Measurements from ENCODE around the gene ATF5.
A peak's percentile ranks its signal among the peaks of the same experiment; 100 is the strongest.

ATF5 gene

GRCh38 chr19:49925486-49925885 is 3.5 kb upstream of the ATF5 start:
- Mint-ChIP-seq H3K9me3 (no peaks in the 10 kb centered on the region), H3K36me3 (peaks cover 100% of the 10 kb centered on the region), H3K27ac (no peak overlapping the region), H3K4me1 (peaks cover 86% of the 10 kb centered on the region), H3K4me3 (no peak overlapping the region)
- ATAC-seq: no peak
- DNase-seq (ENCODE audit: low spot score in 2 of 2): no peak

- peaks cover 100% of the 10 kb centered on the region for H3K36me3 Mint-ChIP-seq
- no peak overlapping the region for H3K27ac Mint-ChIP-seq
- H3K4me3 Mint-ChIP-seq: peak overlapping the region; percentile 93
- peaks cover 86% of the 10 kb centered on the region for H3K4me1 Mint-ChIP-seq
- DNase-seq (ENCODE audit: low spot score in 2 of 2): no peak
- no peaks in the 10 kb centered on the region for H3K9me3 Mint-ChIP-seq
- no peak for ATAC-seq
Observed at GRCh38 chr19:49926515-49926914, 2.5 kb upstream of the ATF5 start.

- Mint-ChIP-seq H3K4me3 (peak overlapping the region; percentile 93), H3K9me3 (no peaks in the 10 kb centered on the region), H3K4me1 (peaks cover 86% of the 10 kb centered on the region), H3K36me3 (peaks cover 100% of the 10 kb centered on the region), H3K27ac (peak overlapping the region; percentile 97)
- no peak for ATAC-seq
- DNase-seq (ENCODE audit: low spot score in 2 of 2): no peak
Observed at GRCh38 chr19:49927526-49928264, 1.3 kb upstream of the ATF5 start.

- Mint-ChIP-seq H3K36me3 (peaks cover 99% of the 10 kb centered on the region), H3K9me3 (no peaks in the 10 kb centered on the region), H3K4me3 (peak overlapping the region; percentile 93), H3K27ac (peak overlapping the region; percentile 97), H3K4me1 (peaks cover 78% of the 10 kb centered on the region)
- peak; percentile 72 to 98 for DNase-seq (ENCODE audit: low spot score in 2 of 2)
- ATAC-seq: peak; percentile 88
Observed at GRCh38 chr19:49929611-49930482, 842 bp downstream of the ATF5 start.

GRCh38 chr19:49930483-49931011 is 1.5 kb downstream of the ATF5 start:
- H3K4me3 Mint-ChIP-seq: peak overlapping the region; percentile 93
- H3K4me1 Mint-ChIP-seq: peaks cover 74% of the 10 kb centered on the region
- H3K36me3 Mint-ChIP-seq: peaks cover 93% of the 10 kb centered on the region
- no peak for DNase-seq (ENCODE audit: low spot score in 2 of 2)
- no peak for ATAC-seq
- no peaks in the 10 kb centered on the region for H3K9me3 Mint-ChIP-seq
- H3K27ac Mint-ChIP-seq: peak overlapping the region; percentile 97

GRCh38 chr19:49931293-49932040 is 2.5 kb downstream of the ATF5 start:
- peaks cover 84% of the 10 kb centered on the region for H3K36me3 Mint-ChIP-seq
- no peaks in the 10 kb centered on the region for H3K9me3 Mint-ChIP-seq
- peaks cover 74% of the 10 kb centered on the region for H3K4me1 Mint-ChIP-seq
- peak overlapping the region; percentile 93 for H3K4me3 Mint-ChIP-seq
- DNase-seq (ENCODE audit: low spot score in 2 of 2) (no peak), ATAC-seq (no peak)
- H3K27ac Mint-ChIP-seq: peak overlapping the region; percentile 97

GRCh38 chr19:49932041-49932451 is 3.0 kb downstream of the ATF5 start:
- Mint-ChIP-seq H3K36me3 (peaks cover 78% of the 10 kb centered on the region), H3K9me3 (no peaks in the 10 kb centered on the region), H3K4me1 (peaks cover 70% of the 10 kb centered on the region), H3K27ac (peak overlapping the region; percentile 97), H3K4me3 (peak overlapping the region; percentile 93)
- ATAC-seq: no peak
- DNase-seq (ENCODE audit: low spot score in 2 of 2): no peak

GRCh38 chr19:49932731-49933131 is 3.7 kb downstream of the ATF5 start:
- peaks cover 71% of the 10 kb centered on the region for H3K36me3 Mint-ChIP-seq
- H3K27ac Mint-ChIP-seq: peak overlapping the region; percentile 97

GRCh38 chr19:49933643-49934042 is 4.6 kb downstream of the ATF5 start:
- Mint-ChIP-seq H3K9me3 (no peaks in the 10 kb centered on the region), H3K4me1 (peaks cover 55% of the 10 kb centered on the region), H3K36me3 (peaks cover 62% of the 10 kb centered on the region), H3K27ac (no peak overlapping the region), H3K4me3 (peak overlapping the region; percentile 93)
- ATAC-seq (no peak), DNase-seq (ENCODE audit: low spot score in 2 of 2) (no peak)

More at GRCh38 chr19:49932731-49933131, 3.7 kb downstream of the ATF5 start:
- no peaks in the 10 kb centered on the region for H3K9me3 Mint-ChIP-seq
- DNase-seq (ENCODE audit: low spot score in 2 of 2): no peak
- peak overlapping the region; percentile 93 for H3K4me3 Mint-ChIP-seq
- H3K4me1 Mint-ChIP-seq: peaks cover 63% of the 10 kb centered on the region
- ATAC-seq: no peak

- Mint-ChIP-seq H3K4me1 (peaks cover 34% of the 10 kb centered on the region), H3K4me3 (no peak overlapping the region)
Observed at GRCh38 chr19:49936549-49936948, 7.5 kb downstream of the ATF5 start.

GRCh38 chr19:49937750-49938381 is 8.9 kb downstream of the ATF5 start:
- peak overlapping the region; percentile 42 for H3K4me3 Mint-ChIP-seq
- ATAC-seq (peak; percentile 85), DNase-seq (ENCODE audit: low spot score in 2 of 2) (peak; percentile 88 to 92)
- peaks cover 20% of the 10 kb centered on the region for H3K36me3 Mint-ChIP-seq
- no peaks in the 10 kb centered on the region for H3K9me3 Mint-ChIP-seq
- H3K27ac Mint-ChIP-seq: no peak overlapping the region
- H3K4me1 Mint-ChIP-seq: peaks cover 21% of the 10 kb centered on the region

More at GRCh38 chr19:49936549-49936948, 7.5 kb downstream of the ATF5 start:
- no peaks in the 10 kb centered on the region for H3K9me3 Mint-ChIP-seq
- no peak for DNase-seq (ENCODE audit: low spot score in 2 of 2)
- peak overlapping the region; percentile 12 for H3K27ac Mint-ChIP-seq
- ATAC-seq: no peak
- peaks cover 33% of the 10 kb centered on the region for H3K36me3 Mint-ChIP-seq

- no peak overlapping the region for H3K4me3 Mint-ChIP-seq
- ATAC-seq: no peak
- H3K27ac Mint-ChIP-seq: no peak overlapping the region
- H3K36me3 Mint-ChIP-seq: peaks cover 13% of the 10 kb centered on the region
- no peak for DNase-seq (ENCODE audit: low spot score in 2 of 2)
- H3K9me3 Mint-ChIP-seq: no peaks in the 10 kb centered on the region
- peaks cover 20% of the 10 kb centered on the region for H3K4me1 Mint-ChIP-seq
Observed at GRCh38 chr19:49938662-49939061, 9.7 kb downstream of the ATF5 start.

GRCh38 chr19:49939721-49940481 is 10.9 kb downstream of the ATF5 start:
- no peaks in the 10 kb centered on the region for H3K9me3 Mint-ChIP-seq
- H3K4me3 Mint-ChIP-seq: no peak overlapping the region
- no peak for ATAC-seq
- H3K4me1 Mint-ChIP-seq: peaks cover 27% of the 10 kb centered on the region
- H3K27ac Mint-ChIP-seq: no peak overlapping the region
- no peak for DNase-seq (ENCODE audit: low spot score in 2 of 2)
- H3K36me3 Mint-ChIP-seq: peaks cover under 1% of the 10 kb centered on the region

- Mint-ChIP-seq H3K4me1 (peaks cover 28% of the 10 kb centered on the region), H3K4me3 (no peak overlapping the region), H3K9me3 (no peaks in the 10 kb centered on the region), H3K27ac (no peak overlapping the region), H3K36me3 (no peaks in the 10 kb centered on the region)
- ATAC-seq (no peak), DNase-seq (ENCODE audit: low spot score in 2 of 2) (no peak)
Observed at GRCh38 chr19:49940482-49940791, 11.4 kb downstream of the ATF5 start.

Measured in stimulated activated effector memory CD8-positive, alpha-beta T cell treated with anti-CD3 and anti-CD28 coated beads, Interleukin-12 subunit alpha, Interleukin-12 subunit beta, amount 100 ng/mL, for 72 hours (primary cell).